Muscle layer of colon (tissue), 2 donors: ENCODE results near the gene HK2.

Source experiments
- H3K27ac ChIP-seq: one replicate; pipeline ENCODE4 v1.7.0; 2013; ENCODE audit warnings: low read depth, mild to moderate bottlenecking, low read length, moderate library complexity
- H3K27me3 ChIP-seq, 2 donors: one replicate each; pipeline ENCODE4 v1.7.0; 2013; ENCODE audit warnings: low read length in 2 of 2, mild to moderate bottlenecking in 2 of 2; ENCODE audit not compliant: insufficient read depth in 2 of 2, control insufficient read depth in 1 of 2
- H3K36me3 ChIP-seq: one replicate; pipeline ENCODE4 v1.7.0; 2013; ENCODE audit warnings: mild to moderate bottlenecking, low read length; ENCODE audit not compliant: insufficient read depth
- H3K4me1 ChIP-seq: one replicate; pipeline ENCODE4 v1.7.0; 2013; ENCODE audit warnings: mild to moderate bottlenecking, low read length; ENCODE audit not compliant: insufficient read depth
- H3K4me3 ChIP-seq, 2 donors: one replicate each; pipeline ENCODE4 v1.7.0; 2013; ENCODE audit warnings: low read length in 2 of 2, low read depth in 1 of 2, mild to moderate bottlenecking in 1 of 2, moderate library complexity in 1 of 2
- H3K9ac ChIP-seq: one replicate; pipeline ENCODE4 v1.7.0; 2013; ENCODE audit warnings: low read length
- H3K9me3 ChIP-seq: one replicate; pipeline ENCODE4 v1.7.0; 2013; ENCODE audit warnings: mild to moderate bottlenecking, low read length
- donor health status: abdominal sarcoma.
- donor health status: Adenocarcinoma of cecum.

The HK2 gene

GRCh38 chr2:74915743-74916142 lies 81.8 kb downstream of the HK2 start:
- Histone ChIP-seq H3K27ac (no peak overlapping the region), H3K4me3 (no peak overlapping the region)

GRCh38 chr2:74916394-74916793 lies 82.5 kb downstream of the HK2 start:
- no peaks in the 10 kb centered on the region for H3K4me1 ChIP-seq
- no peak overlapping the region for H3K9ac ChIP-seq
- H3K9me3 ChIP-seq, result no peaks in the 10 kb centered on the region
- no peaks in the 10 kb centered on the region for H3K36me3 ChIP-seq
- H3K27me3 ChIP-seq, result peaks cover 6 to 10% of the 10 kb centered on the region in 2 donors
- no peak overlapping the region for H3K27ac ChIP-seq
- H3K4me3 ChIP-seq, result no peak overlapping the region

More at GRCh38 chr2:74915743-74916142, 81.8 kb downstream of the HK2 start:
- Histone ChIP-seq H3K9me3 (no peaks in the 10 kb centered on the region), H3K36me3 (no peaks in the 10 kb centered on the region), H3K27me3 (peaks cover 6 to 10% of the 10 kb centered on the region in 2 donors), H3K4me1 (no peaks in the 10 kb centered on the region), H3K9ac (no peak overlapping the region)

- H3K9ac ChIP-seq, result no peak overlapping the region
- H3K27me3 ChIP-seq, result peaks cover 6 to 7% of the 10 kb centered on the region in 2 donors
- no peaks in the 10 kb centered on the region for H3K36me3 ChIP-seq
- H3K9me3 ChIP-seq, result no peaks in the 10 kb centered on the region
- H3K27ac ChIP-seq, result no peak overlapping the region
- H3K4me3 ChIP-seq, result no peak overlapping the region
- H3K4me1 ChIP-seq, result no peaks in the 10 kb centered on the region
Observed at GRCh38 chr2:74917702-74918619, 84.0 kb downstream of the HK2 start.

GRCh38 chr2:74919827-74920226 lies 85.9 kb downstream of the HK2 start:
- no peak overlapping the region for H3K27ac ChIP-seq
- no peaks in the 10 kb centered on the region for H3K36me3 ChIP-seq
- H3K9ac ChIP-seq, result no peak overlapping the region
- H3K4me1 ChIP-seq, result no peaks in the 10 kb centered on the region
- peaks cover 5 to 6% of the 10 kb centered on the region in 2 donors for H3K27me3 ChIP-seq
- H3K4me3 ChIP-seq, result no peak overlapping the region
- no peaks in the 10 kb centered on the region for H3K9me3 ChIP-seq

GRCh38 chr2:74921236-74921736 lies 87.4 kb downstream of the HK2 start:
- no peak overlapping the region for H3K27ac ChIP-seq
- no peaks in the 10 kb centered on the region for H3K36me3 ChIP-seq
- no peak overlapping the region for H3K4me3 ChIP-seq
- no peaks in the 10 kb centered on the region for H3K9me3 ChIP-seq
- H3K4me1 ChIP-seq, result no peaks in the 10 kb centered on the region
- peaks cover 5 to 6% of the 10 kb centered on the region in 2 donors for H3K27me3 ChIP-seq
- H3K9ac ChIP-seq, result no peak overlapping the region

GRCh38 chr2:74922592-74923227 lies 88.8 kb downstream of the HK2 start:
- no peak overlapping the region for H3K27ac ChIP-seq
- no peaks in the 10 kb centered on the region for H3K4me1 ChIP-seq
- H3K27me3 ChIP-seq, result peaks cover 5 to 6% of the 10 kb centered on the region in 2 donors
- H3K9ac ChIP-seq, result no peak overlapping the region
- H3K4me3 ChIP-seq, result no peak overlapping the region
- no peaks in the 10 kb centered on the region for H3K36me3 ChIP-seq
- H3K9me3 ChIP-seq, result no peaks in the 10 kb centered on the region

GRCh38 chr2:74924463-74925265 lies 90.7 kb downstream of the HK2 start:
- Histone ChIP-seq H3K4me1 (no peaks in the 10 kb centered on the region), H3K9me3 (no peaks in the 10 kb centered on the region), H3K27me3 (peaks cover 0 to under 1% of the 10 kb centered on the region in 2 donors), H3K36me3 (no peaks in the 10 kb centered on the region), H3K9ac (no peak overlapping the region), H3K4me3 (no peak overlapping the region), H3K27ac (no peak overlapping the region)

GRCh38 chr2:74925361-74925786 lies 91.4 kb downstream of the HK2 start:
- H3K27me3 ChIP-seq, result no peaks in the 10 kb centered on the region
- no peaks in the 10 kb centered on the region for H3K36me3 ChIP-seq
- no peak overlapping the region for H3K9ac ChIP-seq
- H3K27ac ChIP-seq, result no peak overlapping the region
- H3K9me3 ChIP-seq, result no peaks in the 10 kb centered on the region
- no peak overlapping the region for H3K4me3 ChIP-seq
- no peaks in the 10 kb centered on the region for H3K4me1 ChIP-seq

GRCh38 chr2:74927621-74928020 lies 93.7 kb downstream of the HK2 start:
- no peak overlapping the region for H3K27ac ChIP-seq
- H3K36me3 ChIP-seq, result no peaks in the 10 kb centered on the region
- H3K9ac ChIP-seq, result no peak overlapping the region
- no peak overlapping the region for H3K4me3 ChIP-seq
- no peaks in the 10 kb centered on the region for H3K4me1 ChIP-seq
- no peaks in the 10 kb centered on the region for H3K27me3 ChIP-seq
- no peaks in the 10 kb centered on the region for H3K9me3 ChIP-seq

- H3K27me3 ChIP-seq, result no peaks in the 10 kb centered on the region
- no peaks in the 10 kb centered on the region for H3K4me1 ChIP-seq
- H3K9me3 ChIP-seq, result no peaks in the 10 kb centered on the region
- H3K9ac ChIP-seq, result no peak overlapping the region
- no peak overlapping the region for H3K27ac ChIP-seq
- H3K4me3 ChIP-seq, result no peak overlapping the region
- H3K36me3 ChIP-seq, result no peaks in the 10 kb centered on the region
Observed at GRCh38 chr2:74930811-74931486, 97.0 kb downstream of the HK2 start.
